Epithelial cell of esophagus (primary cell): ENCODE results near the gene HOXA3.

Experiments used
- DNase-seq: peaks from one replicate; pipeline ENCODE4 v3.0.0; 2010; ENCODE audit warnings: low read depth
- H3K4me3 ChIP-seq: 2 replicates; pipeline ENCODE4 v1.5.1; 2011; ENCODE audit warnings: mild to moderate bottlenecking, low read length, control low read depth
- TF ChIP-seq, protein P1 (sequence below): IDR thresholded peaks from 2 replicates; pipeline ENCODE4 v1.5.1; 2011; ENCODE audit warnings: low read depth, mild to moderate bottlenecking, low read length, control low read depth, inconsistent platforms; ENCODE audit not compliant: insufficient read depth; ENCODE audit errors: missing control alignments

Gene HOXA3

DNA sequence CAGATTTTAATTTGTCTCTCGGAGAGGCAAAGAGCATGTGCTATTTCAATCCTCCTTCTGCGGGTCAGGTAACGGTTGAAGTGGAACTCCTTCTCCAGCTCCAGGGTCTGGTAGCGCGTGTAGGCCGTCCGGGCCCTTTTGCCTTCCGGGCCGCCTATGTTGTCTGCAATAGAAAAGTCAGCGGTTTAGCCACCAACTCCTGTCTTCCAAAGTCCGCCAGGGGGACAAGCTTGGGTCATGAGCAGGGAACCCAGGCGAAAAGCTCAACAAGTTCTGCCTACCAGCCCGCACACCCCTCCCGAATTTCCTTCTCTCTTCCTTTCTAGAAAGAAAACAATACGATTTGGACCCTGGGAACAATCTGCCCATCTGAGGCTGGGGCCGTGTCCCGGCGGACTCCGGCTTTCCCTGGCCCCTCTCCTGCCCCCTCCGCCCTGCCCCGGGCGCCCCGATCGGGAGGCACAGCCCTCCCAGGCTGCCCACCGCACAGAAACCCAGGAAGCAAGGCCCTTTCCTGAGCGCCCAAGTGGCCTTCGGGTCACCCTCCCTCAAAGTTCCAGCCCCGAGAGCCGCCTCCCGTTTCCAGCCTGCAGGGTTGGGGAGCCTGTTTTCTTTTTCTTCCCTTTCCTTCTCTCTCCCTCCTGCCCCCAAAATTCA lies 10.3 kb downstream of the HOXA3 start:
- DNase-seq, result no peak
- H3K4me3 ChIP-seq, result peak overlapping the region; percentile 53
- TF ChIP-seq, protein P1, sequence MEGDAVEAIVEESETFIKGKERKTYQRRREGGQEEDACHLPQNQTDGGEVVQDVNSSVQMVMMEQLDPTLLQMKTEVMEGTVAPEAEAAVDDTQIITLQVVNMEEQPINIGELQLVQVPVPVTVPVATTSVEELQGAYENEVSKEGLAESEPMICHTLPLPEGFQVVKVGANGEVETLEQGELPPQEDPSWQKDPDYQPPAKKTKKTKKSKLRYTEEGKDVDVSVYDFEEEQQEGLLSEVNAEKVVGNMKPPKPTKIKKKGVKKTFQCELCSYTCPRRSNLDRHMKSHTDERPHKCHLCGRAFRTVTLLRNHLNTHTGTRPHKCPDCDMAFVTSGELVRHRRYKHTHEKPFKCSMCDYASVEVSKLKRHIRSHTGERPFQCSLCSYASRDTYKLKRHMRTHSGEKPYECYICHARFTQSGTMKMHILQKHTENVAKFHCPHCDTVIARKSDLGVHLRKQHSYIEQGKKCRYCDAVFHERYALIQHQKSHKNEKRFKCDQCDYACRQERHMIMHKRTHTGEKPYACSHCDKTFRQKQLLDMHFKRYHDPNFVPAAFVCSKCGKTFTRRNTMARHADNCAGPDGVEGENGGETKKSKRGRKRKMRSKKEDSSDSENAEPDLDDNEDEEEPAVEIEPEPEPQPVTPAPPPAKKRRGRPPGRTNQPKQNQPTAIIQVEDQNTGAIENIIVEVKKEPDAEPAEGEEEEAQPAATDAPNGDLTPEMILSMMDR, result no peak

- no peak overlapping the region for H3K4me3 ChIP-seq
- no peak for DNase-seq
- TF ChIP-seq, protein P1, result no peak
These were observed 11.1 kb downstream of the HOXA3 start for GRCh38 chr7:27141137-27141922.

DNA sequence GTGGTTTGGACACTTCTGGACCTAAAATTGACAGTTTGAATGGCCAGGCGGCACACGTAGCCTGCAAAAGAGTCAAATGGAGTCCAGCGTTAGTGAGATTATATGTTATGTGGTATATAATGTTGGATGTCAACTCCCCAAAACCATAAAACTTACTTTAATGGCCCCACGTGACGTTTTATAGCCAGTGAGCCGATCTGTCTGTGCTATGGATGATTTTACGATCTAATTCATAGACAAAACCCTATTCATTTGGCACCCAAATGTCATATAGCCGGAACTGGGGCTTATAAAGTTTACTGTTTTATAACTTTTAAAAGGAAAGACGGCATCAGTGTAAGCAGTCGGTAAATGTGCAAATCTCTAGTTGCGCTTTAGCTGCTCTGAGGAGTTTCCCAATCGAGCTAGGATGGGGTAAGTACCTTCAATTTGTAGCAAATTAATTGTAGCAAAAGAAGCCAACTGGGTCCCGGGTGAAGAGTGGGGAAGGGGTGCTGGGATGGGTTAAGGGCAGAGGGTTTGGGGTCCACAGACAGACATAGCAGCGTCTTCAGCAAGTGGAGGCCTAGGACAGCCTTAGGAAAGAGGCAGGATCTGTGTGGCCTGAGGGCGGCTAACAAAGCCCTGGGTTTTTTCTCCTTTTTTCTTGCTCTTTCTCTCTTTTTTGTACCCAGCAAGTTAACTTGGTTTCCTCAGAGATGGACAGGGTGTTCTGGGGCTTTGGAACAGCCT lies 12.1 kb downstream of the HOXA3 start:
- H3K4me3 ChIP-seq, result no peak overlapping the region
- TF ChIP-seq, protein P1, result no peak
- DNase-seq, result no peak

- H3K4me3 ChIP-seq, result no peak overlapping the region
- TF ChIP-seq, protein P1, result no peak
- DNase-seq, result no peak
These were observed 12.9 kb downstream of the HOXA3 start for GRCh38 chr7:27139334-27140125.

- DNase-seq, result no peak
- no peak overlapping the region for H3K4me3 ChIP-seq
- TF ChIP-seq, protein P1, result no peak
These were observed 13.4 kb downstream of the HOXA3 start for GRCh38 chr7:27138985-27139333.

DNA sequence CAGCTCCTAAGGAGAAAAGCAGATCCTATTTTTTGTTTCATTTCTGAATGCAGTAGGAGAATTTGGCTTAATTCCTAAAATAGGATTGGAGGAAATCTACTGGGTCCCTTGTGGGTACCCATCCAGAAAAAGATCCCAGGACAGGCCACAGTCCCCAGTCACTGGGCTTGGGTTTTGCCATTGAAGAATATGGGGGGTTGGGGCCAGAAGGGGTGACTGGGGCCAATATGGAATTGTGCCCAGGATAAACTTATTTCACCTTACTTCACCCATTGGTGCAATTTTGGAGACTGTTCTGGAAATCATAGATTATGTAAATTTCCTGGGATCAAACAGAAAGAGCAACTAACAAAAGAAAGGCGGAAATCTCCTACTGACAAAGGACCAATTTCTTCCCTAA lies 13.9 kb downstream of the HOXA3 start:
- TF ChIP-seq, protein P1, result no peak
- no peak for DNase-seq
- H3K4me3 ChIP-seq, result no peak overlapping the region
